GM10266 (cell line): ENCODE measurements around the gene TRIM65.

Experiments used
- DNase-seq: peaks from one replicate; pipeline ENCODE4 v3.0.0; 2012; ENCODE audit errors: extremely low spot score
- CTCF ChIP-seq: IDR thresholded peaks from 2 replicates; pipeline ENCODE4 v1.5.1; 2012; ENCODE audit warnings: mild to moderate bottlenecking, low read depth; ENCODE audit not compliant: control insufficient read depth, insufficient read depth; ENCODE audit errors: missing control alignments

TRIM65 gene

GRCh38 chr17:75937652-75938051 is 40.9 kb upstream of the TRIM65 start:
- no peak for DNase-seq
- TF ChIP-seq CTCF = no peak

DNA sequence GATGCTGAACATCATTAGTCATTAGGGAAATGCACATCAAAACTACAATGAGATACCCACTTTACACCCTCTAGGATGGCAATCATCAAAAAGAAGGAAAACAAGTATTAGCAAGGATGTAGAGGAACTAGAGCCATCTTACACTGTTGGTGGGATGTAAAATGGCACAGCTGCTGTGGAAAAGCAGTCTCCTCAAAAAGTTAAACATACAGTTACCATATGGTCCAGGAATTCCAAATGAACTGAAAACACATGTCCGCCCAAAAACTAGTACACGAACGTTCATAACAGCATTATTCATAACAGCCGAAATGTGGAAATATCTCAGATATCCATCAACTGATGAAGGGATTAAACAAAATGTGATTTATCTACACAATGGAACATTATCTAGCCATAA is 37.1 kb upstream of the TRIM65 start:
- no peak for DNase-seq
- TF ChIP-seq CTCF = no peak

GRCh38 chr17:75932852-75933251 is 36.1 kb upstream of the TRIM65 start:
- no peak for TF ChIP-seq CTCF
- DNase-seq = no peak

DNA sequence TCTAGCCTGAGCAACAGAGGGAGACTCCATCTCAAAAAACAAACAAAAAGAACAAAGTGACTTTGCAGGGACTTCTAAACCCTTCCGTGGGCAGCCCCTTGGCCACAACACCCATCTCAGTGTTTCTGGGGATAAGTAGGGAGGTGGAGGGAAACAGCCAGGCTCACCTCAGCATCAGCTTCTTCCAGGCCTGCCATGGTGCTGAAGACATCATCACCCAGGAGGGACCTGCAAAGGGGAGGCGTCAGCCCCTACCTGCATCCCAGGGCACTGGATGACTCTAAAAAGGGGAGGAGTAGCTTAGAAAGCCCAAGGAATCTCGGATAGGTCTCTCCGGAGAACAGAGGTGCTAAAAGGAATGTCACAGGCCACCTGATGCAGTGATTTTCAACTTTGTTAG is 34.3 kb upstream of the TRIM65 start:
- TF ChIP-seq CTCF = no peak
- no peak for DNase-seq

- peak; percentile 72 for DNase-seq
- TF ChIP-seq CTCF = peak; percentile 35
These were observed 30.7 kb upstream of the TRIM65 start for GRCh38 chr17:75927286-75927922.

DNA sequence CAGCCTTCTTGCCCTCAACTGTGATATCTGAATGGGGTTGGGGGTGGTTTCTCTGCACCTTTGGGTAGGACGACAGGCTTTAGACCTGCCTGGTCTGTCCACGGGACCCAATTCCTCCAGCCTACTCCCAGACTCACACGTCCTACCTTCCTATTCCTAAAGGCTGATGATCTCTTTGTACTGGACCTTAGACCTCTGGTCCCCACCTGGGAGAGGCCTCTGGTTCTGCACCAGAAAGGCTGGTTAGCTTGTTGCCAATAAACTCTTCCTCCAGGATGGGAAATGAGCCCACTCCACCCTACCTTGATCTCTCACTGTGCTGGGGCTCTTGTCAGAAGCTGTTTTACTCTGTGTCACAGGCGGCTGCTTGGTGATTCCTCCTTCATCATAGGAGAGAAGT is 29.7 kb upstream of the TRIM65 start:
- TF ChIP-seq CTCF = no peak
- DNase-seq = no peak

DNA sequence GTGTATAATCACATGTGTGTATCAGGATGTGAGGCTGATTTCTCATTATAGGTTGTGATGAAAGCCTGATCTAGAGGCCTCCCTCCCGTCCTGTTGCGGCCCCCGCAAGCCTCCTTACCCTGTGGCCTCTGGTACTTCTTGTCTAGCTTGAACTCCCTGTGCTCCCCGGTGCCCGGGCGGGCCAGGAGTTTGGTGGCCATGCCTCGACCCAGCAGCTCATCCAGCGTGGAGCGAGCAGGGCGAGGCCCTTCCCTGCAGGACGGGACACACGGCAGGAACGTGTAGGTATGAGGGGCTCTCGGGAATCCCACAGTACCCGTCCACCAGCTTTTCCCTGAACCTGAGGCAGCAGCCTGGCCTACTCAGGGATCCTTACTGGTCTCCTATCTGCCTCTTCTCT is 29.2 kb upstream of the TRIM65 start:
- TF ChIP-seq CTCF = no peak
- DNase-seq = no peak
